ENCODE results near the gene EZR.

The EZR gene

DNA sequence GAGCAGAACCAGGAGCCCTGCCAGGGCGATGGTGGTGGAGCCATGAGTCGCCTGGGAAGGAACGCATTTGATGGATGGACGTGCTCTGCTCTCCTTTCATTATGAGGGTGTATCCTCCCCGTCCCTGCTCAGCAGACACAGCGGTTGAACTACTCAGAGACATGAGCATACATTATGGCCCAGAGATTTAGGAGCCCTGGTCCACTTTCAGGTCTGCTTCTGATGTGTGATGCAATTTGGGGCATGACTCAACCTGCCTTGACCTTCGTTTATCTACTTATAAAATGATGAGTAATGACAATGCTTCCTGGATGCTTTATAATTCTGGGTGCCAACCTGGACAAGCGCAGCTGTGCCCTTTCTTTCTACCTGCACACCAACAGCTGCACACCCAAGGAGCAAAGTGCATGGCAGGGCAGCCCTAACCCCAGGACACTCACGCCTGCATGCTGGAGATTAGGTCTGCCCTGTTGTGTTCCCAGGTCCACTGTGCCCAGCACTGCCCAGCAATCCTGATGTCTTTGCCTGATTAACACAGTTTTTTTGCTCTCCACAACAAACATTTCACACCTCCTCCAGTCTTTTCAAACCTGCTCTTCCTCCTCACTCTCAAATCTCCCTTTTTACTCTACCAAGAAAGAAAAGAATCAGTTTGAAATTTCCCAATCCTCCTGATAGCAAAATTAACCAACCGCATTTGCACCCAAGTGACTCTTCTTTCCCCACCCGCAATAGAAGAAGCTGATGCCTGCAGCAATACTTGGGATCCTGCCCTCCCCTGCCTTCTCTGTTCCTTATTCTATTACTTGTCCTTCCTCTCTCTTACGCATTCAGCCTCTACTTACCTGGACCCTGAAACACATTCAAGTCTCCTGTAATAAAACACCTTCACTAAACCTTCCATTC is 81.2 kb downstream of the EZR start:
- Histone ChIP-seq H3K4me3 (ENCODE audit: low read depth, low read length) (no peak overlapping the region), H3K4me1 (peaks cover 6% of the 10 kb centered on the region; the same call in 1 of the 2 replicates), H3K27me3 (peaks cover 2% of the 10 kb centered on the region; the same call in 1 of the 2 replicates), H3K36me3 (no peaks in the 10 kb centered on the region), H3K9me3 (peaks cover 3% of the 10 kb centered on the region; the same call in 1 of the 2 replicates)
- DNase-seq: peak; percentile 38
- TF ChIP-seq, protein P1, sequence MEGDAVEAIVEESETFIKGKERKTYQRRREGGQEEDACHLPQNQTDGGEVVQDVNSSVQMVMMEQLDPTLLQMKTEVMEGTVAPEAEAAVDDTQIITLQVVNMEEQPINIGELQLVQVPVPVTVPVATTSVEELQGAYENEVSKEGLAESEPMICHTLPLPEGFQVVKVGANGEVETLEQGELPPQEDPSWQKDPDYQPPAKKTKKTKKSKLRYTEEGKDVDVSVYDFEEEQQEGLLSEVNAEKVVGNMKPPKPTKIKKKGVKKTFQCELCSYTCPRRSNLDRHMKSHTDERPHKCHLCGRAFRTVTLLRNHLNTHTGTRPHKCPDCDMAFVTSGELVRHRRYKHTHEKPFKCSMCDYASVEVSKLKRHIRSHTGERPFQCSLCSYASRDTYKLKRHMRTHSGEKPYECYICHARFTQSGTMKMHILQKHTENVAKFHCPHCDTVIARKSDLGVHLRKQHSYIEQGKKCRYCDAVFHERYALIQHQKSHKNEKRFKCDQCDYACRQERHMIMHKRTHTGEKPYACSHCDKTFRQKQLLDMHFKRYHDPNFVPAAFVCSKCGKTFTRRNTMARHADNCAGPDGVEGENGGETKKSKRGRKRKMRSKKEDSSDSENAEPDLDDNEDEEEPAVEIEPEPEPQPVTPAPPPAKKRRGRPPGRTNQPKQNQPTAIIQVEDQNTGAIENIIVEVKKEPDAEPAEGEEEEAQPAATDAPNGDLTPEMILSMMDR (IDR thresholded peaks at IDR 0.05; ENCODE audit: low read depth, low read length): no peak

DNA sequence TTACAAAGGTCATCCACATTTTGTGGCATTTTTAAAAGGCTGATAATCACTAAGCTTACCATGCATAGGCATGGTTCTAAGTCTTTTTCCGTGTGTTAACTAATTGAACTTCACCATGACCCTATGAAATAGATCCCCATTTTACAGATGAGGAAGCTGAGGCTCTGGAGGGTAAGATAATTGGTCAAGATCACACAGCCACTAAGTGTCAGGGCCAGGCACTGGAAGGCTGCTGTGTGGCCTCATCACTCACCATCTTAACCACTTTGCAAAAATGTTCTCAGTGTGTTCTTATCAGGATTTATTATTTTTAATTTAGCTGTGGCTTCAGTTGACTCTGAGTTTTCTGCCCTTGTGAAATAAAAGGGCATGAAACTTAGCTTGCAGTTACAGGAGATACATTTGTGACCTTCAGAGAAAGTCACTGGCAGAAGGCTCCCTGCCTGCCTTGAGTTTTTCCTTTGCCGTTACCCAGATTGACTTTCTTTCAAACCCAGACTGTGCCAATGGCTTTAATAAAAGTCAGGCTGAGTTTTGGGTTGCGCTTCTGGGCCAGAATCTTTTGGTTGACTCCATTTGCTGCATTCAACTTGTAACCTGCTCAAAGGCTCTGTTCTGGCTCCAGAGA is 82.0 kb downstream of the EZR start:
- TF ChIP-seq, protein P1 (IDR thresholded peaks at IDR 0.05; ENCODE audit: low read depth, low read length): no peak
- Histone ChIP-seq H3K4me3 (ENCODE audit: low read depth, low read length) (no peak overlapping the region), H3K36me3 (no peaks in the 10 kb centered on the region), H3K4me1 (peaks cover 6% of the 10 kb centered on the region; the same call in 1 of the 2 replicates), H3K27me3 (no peaks in the 10 kb centered on the region), H3K9me3 (peaks cover 3% of the 10 kb centered on the region; the same call in 1 of the 2 replicates)
- DNase-seq: no peak

DNA sequence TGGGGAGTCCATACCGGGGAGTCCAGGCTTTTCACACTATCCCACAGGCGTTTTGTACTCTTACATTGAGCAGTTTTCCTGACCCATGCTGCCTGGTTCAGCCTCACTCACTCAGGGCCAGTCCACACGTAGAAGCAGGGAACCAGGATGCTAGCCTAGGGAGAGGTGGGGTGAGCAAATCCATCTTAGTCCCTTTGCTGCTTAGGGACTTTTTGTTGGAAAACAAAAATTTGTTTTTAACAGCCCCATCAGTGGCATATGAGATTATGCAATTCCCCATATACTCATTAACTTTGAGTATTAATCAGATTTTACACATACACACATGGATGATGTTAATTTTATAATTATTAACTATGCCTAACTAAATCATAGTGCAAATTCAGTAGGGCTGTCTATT is 84.2 kb downstream of the EZR start:
- Histone ChIP-seq H3K9me3 (peaks cover 3% of the 10 kb centered on the region; the same call in 1 of the 2 replicates), H3K4me1 (peaks cover 6% of the 10 kb centered on the region; the same call in 1 of the 2 replicates), H3K36me3 (no peaks in the 10 kb centered on the region), H3K27me3 (no peaks in the 10 kb centered on the region), H3K4me3 (ENCODE audit: low read depth, low read length) (no peak overlapping the region)
- TF ChIP-seq, protein P1 (IDR thresholded peaks at IDR 0.05; ENCODE audit: low read depth, low read length): no peak
- no peak for DNase-seq

DNA sequence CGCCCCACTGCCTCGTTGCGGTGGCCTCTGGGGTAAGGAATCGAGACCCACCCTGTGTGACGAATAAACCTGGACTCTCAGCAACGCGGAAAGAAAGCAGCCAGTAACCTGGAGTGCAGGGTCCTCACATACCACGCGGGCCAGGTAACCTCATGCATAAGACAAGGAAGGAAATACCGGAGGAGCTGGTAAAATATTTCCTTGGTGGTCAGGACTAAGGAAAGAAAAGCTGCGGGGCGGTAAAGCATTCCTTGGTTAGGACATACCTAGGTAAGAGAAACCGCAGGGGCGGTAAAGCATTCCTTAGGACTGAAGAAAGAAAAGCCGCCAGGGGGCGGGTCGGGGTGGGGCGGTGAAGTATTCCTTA is 88.6 kb downstream of the EZR start:
- no peak for DNase-seq
- Histone ChIP-seq H3K4me3 (ENCODE audit: low read depth, low read length) (no peak overlapping the region), H3K36me3 (no peaks in the 10 kb centered on the region), H3K4me1 (no peaks in the 10 kb centered on the region), H3K9me3 (no peaks in the 10 kb centered on the region), H3K27me3 (no peaks in the 10 kb centered on the region)
- TF ChIP-seq, protein P1 (IDR thresholded peaks at IDR 0.05; ENCODE audit: low read depth, low read length): no peak

DNA sequence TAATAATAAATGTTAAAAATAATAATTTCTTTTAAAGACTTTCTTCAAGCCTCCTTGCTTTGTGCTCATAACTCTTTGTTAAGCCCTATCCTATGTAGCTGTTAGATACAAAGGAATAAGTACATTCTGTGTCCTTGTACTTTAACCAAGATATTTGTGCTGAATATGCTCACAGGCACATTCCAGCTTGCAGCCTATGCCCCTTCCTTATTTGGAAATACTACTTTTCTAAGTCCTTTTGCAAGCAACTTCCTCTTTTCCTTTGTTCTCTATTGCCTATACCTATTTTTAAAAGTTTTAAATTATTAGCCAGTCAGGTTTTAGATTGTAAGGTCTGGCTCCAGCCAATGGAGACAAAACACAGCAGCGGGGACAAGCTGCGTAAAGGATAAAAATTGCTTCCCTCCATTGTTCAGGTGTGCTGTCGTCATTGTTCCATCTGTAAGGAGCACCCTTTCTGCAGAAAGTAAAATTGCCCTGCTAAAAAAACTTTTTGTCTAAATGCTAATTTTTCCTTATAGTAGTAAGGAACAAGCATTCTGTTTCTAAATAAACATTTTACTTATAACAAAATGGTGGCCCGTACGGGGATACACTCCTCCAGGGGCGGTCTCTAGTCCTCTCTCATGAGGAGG is 89.1 kb downstream of the EZR start:
- no peaks in the 10 kb centered on the region for H3K36me3 ChIP-seq
- H3K9me3 ChIP-seq: no peaks in the 10 kb centered on the region
- TF ChIP-seq, protein P1 (IDR thresholded peaks at IDR 0.05; ENCODE audit: low read depth, low read length): no peak
- DNase-seq: no peak
- no peaks in the 10 kb centered on the region for H3K27me3 ChIP-seq
- H3K4me1 ChIP-seq: no peaks in the 10 kb centered on the region
- H3K4me3 ChIP-seq (ENCODE audit: low read depth, low read length): no peak overlapping the region
